Uterus (tissue), 2 donors: Measurements from ENCODE around the gene MARCHF5.

Experiments used
- CTCF ChIP-seq, 4 experiments: fragments of 200-600 bp in 2 of 4; fragments of 450-650 bp in 2 of 4; sonication (generic) in 2 of 4; IDR thresholded peaks; one replicate each; pipeline ENCODE4 v1.5.1; 2016 to 2019; ENCODE audit warnings: antibody characterized with exemption in 4 of 4, mild to moderate bottlenecking in 2 of 4, moderate library complexity in 1 of 4
- POLR2A ChIP-seq, 2 donors: fragments of 450-650 bp; IDR thresholded peaks; one replicate each; pipeline ENCODE4 v1.6.1; 2016; ENCODE audit warnings: antibody characterized with exemption in 2 of 2, mild to moderate bottlenecking in 1 of 2, moderate library complexity in 1 of 2

- TF ChIP-seq CTCF (IDR thresholded peaks at IDR 0.05) (no peak), POLR2A (IDR thresholded peaks at IDR 0.05) (no peak)
These were observed 16.9 kb upstream of the MARCHF5 start for GRCh38 chr10:92274071-92274470.
